ENCODE measurements around the gene CCDC73.
A peak's percentile ranks its signal among the peaks of the same experiment; 100 is the strongest.

Gene CCDC73

DNA sequence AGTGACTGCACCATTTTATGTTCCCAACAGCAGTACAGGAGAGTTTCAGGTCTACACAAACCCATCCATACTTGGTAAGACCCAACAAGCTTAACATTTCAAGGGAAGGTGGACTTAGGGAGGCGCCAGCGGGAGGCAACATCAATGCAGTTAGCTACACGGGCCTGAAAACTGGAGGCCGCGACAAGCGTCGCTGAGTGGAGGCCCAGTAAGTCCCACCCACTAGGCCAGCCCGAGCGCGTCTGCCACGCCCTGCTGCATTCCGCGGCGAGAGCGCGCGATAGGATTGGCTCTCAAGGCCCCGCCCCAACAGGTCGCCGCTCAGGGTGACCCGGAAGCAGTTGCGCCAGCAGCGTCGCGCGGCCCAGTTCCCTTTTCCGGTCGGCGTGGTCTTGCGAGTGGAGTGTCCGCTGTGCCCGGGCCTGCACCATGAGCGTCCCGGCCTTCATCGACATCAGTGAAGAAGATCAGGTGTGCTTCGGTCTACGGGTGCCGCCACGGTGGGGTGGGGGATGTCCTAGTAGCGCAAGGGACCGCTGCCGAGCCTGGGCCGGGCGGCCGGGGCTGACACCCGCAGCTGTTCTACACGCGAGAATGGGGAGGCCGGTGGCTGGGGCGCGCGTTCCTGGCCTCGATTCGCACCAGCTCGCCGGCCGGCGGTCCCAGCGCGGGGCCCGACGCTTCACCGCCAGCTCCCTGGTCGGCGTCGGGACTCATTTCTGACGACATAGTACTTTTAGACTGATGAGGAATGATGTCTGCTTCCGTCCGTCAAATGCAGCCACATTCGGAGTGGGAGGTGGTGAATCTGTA is 210.8 kb downstream of the CCDC73 start, which contains the start of gene EIF3M:
Gene EIF3M (plus strand): TSS at position 373 of the 813 bp plus-strand sequence. CDS start 57 bp downstream, at position 430.
- peak; percentile 98 for DNase-seq

DNA sequence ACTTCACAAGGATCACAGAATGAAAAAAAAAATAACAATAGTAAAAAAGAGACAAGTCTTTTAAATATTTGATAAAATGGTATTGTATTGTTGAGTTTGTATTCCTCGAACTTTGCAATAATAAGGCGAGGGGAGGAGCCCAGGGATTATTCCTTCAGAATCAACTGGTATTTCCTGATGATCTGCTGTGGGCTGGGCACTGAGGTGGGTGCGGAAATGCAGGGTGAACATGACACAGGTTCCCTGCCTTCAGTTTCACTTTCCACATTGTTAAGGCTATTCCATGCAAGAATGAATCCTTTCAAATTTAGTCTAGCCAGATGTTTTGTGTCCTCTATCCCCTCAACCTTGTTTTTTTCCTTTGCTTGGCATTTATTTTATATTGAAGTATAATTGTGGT is 212.9 kb downstream of the CCDC73 start:
- no peak for DNase-seq

DNA sequence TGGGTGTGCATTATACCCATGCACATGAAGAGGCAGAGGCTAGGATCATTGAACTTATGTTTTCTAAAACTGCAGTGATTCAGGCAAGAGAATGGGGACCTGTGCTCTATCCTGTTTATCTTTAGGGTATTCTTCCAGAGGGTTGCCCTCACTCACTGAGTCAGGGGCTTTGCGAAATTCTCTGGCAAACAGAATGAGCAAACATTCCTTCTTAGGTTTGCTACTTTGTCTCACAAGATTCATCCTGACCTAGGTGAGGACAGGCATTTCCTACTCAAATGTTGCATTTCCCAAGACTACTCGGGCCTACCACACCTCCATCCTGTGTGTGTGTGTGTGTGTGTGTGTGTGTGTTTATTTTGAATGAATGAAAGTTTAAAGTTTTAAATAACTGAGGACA is 213.5 kb downstream of the CCDC73 start:
- DNase-seq, result no peak

DNA sequence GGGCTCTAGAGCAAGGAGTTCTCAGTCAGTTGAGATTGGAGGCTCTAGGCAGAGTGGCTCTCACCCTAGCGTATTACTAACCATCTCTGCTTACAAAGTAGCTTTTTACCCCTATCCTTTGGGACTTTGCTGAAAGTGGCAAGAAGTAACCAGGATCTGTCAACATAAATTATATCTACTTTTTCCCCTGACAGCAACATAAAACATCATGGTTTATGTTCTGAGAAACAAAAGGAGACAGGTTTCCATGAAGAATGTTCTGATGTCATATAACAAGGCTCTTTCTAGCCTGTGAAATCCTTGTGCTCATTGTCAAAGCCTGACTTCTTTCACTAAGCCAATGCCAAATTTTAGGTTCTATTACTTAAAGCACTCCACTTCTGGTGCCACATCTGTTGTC is 218.0 kb downstream of the CCDC73 start:
- no peak for DNase-seq

DNA sequence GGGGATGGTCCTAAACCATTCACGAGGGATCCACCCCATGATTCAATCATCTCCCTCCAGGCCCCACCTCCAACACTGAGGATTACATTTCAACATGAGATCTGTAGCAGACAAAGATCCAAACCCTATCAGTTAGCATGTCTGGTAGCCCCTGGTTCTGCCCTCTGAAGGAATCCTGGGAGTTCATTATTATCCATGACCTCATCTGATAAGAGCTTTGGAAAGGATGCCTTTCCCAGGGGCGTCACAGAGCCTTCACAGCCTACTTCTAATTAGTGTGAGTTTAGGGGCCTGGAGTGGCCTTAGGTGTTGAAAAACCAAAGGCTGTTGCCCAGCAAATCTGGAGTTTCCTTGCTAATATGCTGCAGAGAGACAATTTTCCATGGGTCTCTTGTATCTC is 219.4 kb downstream of the CCDC73 start:
- no peak for DNase-seq

DNA sequence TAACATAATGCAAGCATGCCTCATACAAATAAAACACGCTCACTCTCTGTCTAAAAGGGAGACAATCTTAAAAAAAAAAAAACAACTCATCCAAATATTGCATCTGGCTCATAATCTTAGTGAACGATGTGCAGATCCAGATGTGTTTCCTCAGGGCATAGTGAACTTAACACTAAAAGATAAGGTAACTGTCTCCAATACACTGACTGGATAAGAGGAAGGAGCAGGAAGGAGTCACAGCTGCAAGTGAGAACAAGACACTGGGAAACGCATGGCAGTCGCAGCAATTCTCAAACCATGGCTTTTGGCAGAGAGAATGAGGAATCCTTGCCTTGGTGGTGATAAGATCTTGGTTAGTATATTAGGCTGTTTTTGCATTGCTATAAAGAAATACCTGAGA is 220.0 kb downstream of the CCDC73 start:
- DNase-seq, result no peak

DNA sequence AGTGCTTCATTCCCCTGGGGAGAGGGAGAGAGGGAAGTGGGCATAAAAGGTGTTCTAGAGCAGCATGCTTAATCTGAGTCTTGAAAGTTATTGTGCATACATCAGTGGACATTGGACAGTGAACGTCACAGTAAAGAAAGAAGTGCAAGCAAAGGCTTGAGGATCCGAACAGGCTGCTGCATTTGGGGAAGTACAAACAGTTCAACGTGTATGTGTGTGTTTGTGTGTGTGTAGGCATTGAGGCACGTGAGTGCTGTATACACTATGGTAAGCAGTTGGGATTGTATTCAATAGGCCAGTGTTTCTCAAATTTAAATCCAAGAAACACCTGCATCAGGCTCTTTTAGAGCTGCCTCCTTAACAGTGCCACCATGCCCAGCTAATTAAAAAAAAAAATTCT is 221.2 kb downstream of the CCDC73 start:
- no peak for DNase-seq

DNA sequence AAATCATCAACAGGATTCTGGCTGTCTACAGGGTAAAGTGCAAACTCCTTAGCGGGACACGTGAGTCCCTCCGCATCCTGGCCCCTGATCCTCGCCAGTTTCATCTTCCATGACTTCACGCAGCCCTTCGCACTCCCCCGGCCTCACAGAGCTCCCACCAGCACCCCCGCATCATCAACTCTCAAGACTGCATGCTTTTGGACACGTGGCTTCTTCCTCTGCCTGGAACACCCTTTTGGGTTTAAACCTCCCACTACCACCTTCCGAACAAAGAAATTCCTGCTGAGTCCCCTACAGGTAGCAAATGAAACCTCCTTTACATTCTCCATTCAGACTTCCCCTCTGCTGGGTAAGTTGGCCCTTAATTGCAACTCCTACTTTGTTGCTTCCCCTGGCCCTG is 223.4 kb downstream of the CCDC73 start:
- no peak for DNase-seq

DNA sequence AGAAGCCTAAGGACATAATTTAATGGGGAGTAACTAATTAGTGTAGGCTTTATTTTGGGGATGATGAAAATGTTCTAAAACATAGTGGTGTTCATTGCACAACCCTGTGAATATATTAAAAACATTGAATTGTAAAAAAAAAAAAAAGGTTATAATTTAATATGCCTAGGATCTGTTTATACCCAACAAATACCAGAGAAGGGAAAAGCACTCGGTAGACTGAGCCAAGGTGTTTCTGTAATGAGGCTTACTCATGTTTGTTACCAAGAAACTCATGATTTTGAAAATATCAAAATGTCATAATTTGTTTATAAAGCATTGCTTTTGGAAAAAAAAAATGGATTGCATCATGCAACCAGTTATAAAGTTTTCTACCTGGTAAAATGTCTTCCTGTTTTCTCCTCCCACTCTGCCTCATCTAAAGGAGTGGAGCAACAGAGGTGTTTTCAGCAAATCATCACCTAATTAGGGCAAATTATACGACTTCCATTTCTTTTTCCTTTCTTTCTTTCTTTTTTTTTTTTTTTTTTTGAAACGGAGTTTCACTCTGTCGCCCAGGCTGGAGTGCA is 225.1 kb downstream of the CCDC73 start:
- DNase-seq, result no peak

DNA sequence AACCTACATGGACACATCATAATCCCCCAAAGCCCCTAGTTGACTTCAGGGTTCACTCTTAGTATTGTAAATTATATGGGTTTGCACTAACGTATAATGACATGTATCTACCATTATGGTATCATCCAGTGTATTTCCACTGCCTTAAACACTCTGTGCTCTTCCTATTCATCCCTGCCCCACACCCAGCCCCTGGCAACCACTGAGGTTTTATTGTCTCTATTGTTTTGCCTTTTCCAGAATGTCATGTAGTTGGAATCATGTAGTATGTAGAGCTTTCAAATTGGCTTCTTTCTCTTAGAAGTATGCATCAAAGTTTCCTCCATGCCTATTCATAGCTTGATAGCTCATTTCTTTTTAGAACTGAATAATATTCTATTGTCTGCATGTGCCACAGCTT is 227.3 kb downstream of the CCDC73 start:
- no peak for DNase-seq

DNA sequence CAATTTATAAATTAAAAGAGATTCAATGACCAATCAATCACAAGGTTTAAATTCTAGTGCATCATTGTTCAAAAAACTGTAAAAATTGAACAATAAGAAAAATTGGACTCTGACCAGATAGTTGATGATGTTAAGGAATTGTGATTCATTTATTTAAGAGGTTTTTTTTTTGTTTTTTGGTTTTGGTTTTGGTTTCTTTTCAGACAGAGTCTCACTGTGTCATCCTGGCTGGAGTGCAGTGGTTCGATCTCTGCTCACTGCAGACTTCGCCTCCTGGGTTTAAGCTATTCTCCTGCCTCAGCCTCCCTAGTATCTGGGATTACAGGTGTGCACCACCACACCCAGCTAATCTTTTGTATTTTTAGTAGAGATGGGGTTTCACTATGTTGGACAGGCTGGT is 227.9 kb downstream of the CCDC73 start:
- DNase-seq, result no peak

DNA sequence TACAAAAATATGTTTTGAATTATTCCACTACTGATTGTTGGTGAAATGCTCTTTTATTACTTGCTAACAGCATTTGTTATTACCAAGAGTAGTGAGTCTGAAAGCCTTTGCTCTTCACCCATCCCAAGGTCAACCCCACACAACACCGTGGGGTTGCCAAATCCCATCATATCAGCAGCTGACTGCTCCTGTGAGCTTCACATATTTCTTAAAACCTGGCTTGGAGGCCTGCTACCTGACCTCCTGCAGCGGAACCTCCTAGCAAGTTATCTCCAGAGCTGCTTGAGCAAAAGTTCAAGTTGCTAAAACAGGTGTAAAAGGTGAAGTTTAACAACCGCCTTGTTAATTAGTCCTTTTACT is 230.9 kb downstream of the CCDC73 start:
- DNase-seq, result no peak

DNA sequence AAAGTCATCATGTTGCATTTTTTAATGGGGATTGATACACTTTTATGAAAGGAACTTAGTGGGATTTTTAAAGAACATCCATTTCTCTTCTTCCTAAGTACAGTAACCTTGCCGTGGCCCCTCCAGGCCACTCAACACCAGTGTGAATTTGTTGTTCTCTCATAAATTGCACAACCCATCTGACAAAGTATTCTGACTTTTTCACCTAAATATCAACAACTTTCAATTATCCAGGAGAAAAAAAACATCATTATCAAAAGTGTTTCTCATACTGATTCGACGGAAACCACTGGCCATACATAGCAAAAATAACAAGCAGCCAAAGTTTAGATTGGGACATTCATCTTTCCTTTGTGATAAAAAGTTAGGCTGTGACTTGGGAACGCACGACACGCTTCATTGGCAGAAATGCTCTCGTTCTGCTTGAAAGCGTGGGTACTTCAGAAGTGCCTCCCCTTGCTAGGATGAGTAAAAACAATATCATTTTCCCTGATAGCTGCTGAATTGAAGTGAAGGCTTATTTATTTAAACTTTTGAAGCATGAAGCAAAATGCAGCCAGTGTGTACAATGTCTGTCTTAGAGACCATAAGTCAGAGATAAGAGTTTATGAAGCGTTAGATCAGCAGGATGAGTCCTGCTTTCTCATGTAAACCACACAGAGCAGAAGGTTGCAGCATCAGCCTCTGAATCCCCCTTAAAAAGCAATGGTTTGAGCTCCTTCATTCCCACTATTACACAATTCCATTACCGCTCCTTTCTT is 231.4 kb downstream of the CCDC73 start:
- DNase-seq, result no peak

DNA sequence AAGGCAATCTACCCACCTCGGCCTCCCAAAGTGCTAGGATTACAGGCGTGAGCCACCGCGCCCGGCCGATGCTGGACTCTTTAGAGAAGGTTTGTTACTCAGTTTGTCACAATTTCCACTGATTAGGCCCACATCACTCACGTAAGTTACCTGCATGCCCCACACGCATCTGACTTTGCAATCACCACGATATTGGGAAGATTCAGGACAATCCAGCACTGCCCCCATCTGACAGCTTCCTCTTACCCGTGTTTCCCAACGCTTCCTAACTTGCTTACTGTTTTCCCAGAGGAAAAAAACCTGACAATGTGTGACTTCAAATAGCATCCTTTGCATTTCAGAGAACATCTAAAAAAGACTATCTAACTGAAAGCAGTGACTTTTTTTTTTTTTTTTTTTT is 232.6 kb downstream of the CCDC73 start:
- no peak for DNase-seq

DNA sequence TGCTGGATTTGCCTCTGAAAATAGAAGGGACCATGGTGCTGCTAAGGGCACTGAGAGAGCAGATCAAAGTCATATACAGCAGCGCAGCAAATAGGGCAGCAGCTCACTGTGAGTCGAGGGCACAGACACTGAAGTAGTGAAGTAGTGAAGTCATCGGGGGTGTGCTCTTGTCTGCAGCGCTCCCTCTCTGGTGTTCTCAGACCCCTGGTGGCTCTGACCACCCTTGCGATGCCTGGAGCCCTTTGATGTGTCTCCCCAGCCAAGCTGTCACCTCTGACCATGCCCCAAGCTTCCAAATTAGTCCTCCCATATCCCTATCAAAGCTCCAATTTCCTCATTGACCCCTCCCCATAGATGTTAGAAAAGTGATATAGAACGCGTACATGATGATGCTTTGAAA is 238.6 kb downstream of the CCDC73 start:
- no peak for DNase-seq

DNA sequence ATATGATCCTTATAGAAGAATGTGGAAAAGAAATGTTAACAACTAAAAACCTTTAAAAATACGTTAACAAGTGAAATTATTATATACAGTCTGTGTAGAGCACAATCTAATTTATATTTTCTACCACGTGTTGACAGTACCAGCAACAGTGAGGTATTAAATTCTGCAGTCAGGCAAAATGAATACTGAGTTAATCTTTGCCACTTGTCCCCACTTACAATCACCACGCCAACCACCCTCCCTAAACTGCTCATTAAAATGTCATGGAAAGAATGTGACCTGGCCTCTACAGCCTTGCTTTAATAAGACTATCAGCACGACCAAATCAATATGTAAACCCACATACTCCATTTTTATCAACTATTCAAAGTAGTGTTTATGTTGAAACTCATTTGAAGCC is 239.4 kb downstream of the CCDC73 start:
- DNase-seq, result no peak
